Measurements from ENCODE around the gene DEPP1. TPM values are rescaled to one million over a fixed set of nuclear protein-coding genes. Genes with fewer than 3 reads are reported as not detected.

Gene DEPP1
- total RNA-seq, 2 donors from 2014 or later = 27.2 to 144 TPM

GRCh38 chr10:44997105-44997748 lies 18.6 kb upstream of the DEPP1 start:
- Histone ChIP-seq H3K9me3 (no peaks in the 10 kb centered on the region), H3K4me3 (no peak overlapping the region), H3K4me1 (replicated peaks) (peaks cover 10% of the 10 kb centered on the region), H3K36me3 (no peaks in the 10 kb centered on the region), H3K27ac (peak overlapping the region; percentile 68), H3K27me3 (replicated peaks; ENCODE audit: insufficient read depth) (no peaks in the 10 kb centered on the region)
- no peak for TF ChIP-seq POLR2A (IDR thresholded peaks at IDR 0.05)
- TF ChIP-seq CTCF (IDR thresholded peaks at IDR 0.05) = no peak
- no peak for TF ChIP-seq POLR2AphosphoS5 (IDR thresholded peaks at IDR 0.05)
- 93% methylated on average over 6 of the region's 6 CpGs for WGBS
- no peak for DNase-seq (ENCODE audit: low spot score)
- intact Hi-C loops (cut with DNase I) = loop anchor here (10.0 kb wide), 1 partner anchor 598 kb away; no protein-coding TSS in a partner anchor

GRCh38 chr10:44995914-44996669 lies 17.5 kb upstream of the DEPP1 start:
- intact Hi-C loops (cut with DNase I) = loop anchor here (10.0 kb wide), 1 partner anchor 599 kb away; no protein-coding TSS in a partner anchor

DNA sequence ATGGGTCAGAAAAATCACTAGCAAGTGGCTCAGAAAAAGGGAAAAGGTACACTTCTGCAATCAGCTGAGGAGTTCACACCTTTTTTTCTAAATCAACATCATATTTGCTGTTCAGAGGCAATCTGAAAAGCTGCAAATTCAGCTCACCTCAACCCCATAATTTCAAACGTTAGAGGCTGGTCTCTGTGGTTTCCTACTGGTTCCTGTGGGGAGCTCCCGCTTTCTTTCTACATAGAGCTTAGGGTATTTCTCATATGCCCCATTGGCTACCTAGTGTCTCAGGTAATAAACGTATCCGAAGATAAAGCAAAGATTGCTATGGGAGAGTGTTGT lies 16.9 kb upstream of the DEPP1 start:
- no peak for DNase-seq (ENCODE audit: low spot score)
- intact Hi-C loops (cut with DNase I) = loop anchor here (10.0 kb wide), 1 partner anchor 599 kb away; no protein-coding TSS in a partner anchor
- no peaks in the 10 kb centered on the region for H3K9me3 ChIP-seq
- H3K27ac ChIP-seq = peak overlapping the region; percentile 68
- 37% methylated on average over 4 of the region's 4 CpGs for WGBS
- no peaks in the 10 kb centered on the region for H3K27me3 ChIP-seq (replicated peaks; ENCODE audit: insufficient read depth)
- no peak overlapping the region for H3K4me3 ChIP-seq
- no peaks in the 10 kb centered on the region for H3K36me3 ChIP-seq
- no peak for TF ChIP-seq POLR2AphosphoS5 (IDR thresholded peaks at IDR 0.05)
- TF ChIP-seq CTCF (IDR thresholded peaks at IDR 0.05) = no peak
- no peak for TF ChIP-seq POLR2A (IDR thresholded peaks at IDR 0.05)
- peaks cover 14% of the 10 kb centered on the region for H3K4me1 ChIP-seq (replicated peaks)

More at GRCh38 chr10:44995914-44996669, 17.5 kb upstream of the DEPP1 start:
- Histone ChIP-seq H3K9me3 (no peaks in the 10 kb centered on the region), H3K4me1 (replicated peaks) (peaks cover 10% of the 10 kb centered on the region), H3K4me3 (no peak overlapping the region), H3K27me3 (replicated peaks; ENCODE audit: insufficient read depth) (no peaks in the 10 kb centered on the region), H3K27ac (peak overlapping the region; percentile 68), H3K36me3 (no peaks in the 10 kb centered on the region)
- peak; percentile 39 for TF ChIP-seq POLR2AphosphoS5 (IDR thresholded peaks at IDR 0.05)
- no peak for TF ChIP-seq CTCF (IDR thresholded peaks at IDR 0.05)
- WGBS = 30% methylated on average over 9 of the region's 9 CpGs
- DNase-seq (ENCODE audit: low spot score) = no peak

DNA sequence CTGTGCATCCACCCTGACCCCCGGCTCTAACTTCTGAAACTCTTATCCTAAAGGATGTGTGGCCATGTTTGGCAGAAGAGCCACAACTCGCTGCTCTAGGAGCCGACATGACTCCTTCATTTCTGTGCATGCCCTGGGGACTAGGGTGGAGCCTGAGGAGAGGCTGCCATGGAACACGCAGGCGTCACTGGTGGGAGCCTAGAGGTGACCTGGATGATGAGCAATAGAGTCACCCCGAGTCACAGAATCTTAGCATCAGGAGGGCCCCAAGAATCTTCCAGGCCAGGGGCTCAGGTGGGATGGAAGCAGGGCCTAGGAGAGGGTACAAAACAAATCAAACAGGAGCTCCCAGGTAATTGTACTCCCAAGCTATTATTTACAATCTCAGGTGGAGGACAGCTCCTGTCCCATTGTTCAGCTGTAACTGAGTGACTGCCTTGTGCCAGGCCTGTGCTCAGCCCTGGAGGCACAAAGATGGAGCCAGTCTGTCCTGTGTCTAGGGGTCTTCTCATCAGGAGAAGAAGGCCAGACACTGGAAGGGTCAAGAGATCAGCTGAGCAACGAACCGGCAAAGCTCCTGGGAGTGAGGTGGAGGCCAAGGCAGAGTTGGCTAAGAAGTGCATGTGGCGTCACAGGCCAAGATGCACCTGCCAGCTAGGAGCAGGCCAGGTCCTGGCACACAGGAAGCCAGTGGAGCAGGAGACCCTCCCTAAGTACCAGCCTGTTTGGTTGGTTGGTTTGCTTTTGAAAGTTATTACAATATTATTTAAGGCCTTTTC lies 16.3 kb upstream of the DEPP1 start:
- H3K27me3 ChIP-seq (replicated peaks; ENCODE audit: insufficient read depth) = no peaks in the 10 kb centered on the region
- no peak for TF ChIP-seq POLR2A (IDR thresholded peaks at IDR 0.05)
- TF ChIP-seq POLR2AphosphoS5 (IDR thresholded peaks at IDR 0.05) = no peak
- no peak for TF ChIP-seq CTCF (IDR thresholded peaks at IDR 0.05)
- intact Hi-C loops (cut with DNase I) = loop anchor here (10.0 kb wide), 1 partner anchor 600 kb away; no protein-coding TSS in a partner anchor
- peaks cover 14% of the 10 kb centered on the region for H3K4me1 ChIP-seq (replicated peaks)
- H3K9me3 ChIP-seq = no peaks in the 10 kb centered on the region
- H3K36me3 ChIP-seq = no peaks in the 10 kb centered on the region
- H3K4me3 ChIP-seq = no peak overlapping the region
- 73% methylated on average over 9 of the region's 9 CpGs for WGBS
- DNase-seq (ENCODE audit: low spot score) = no peak
- peak overlapping the region; percentile 68 for H3K27ac ChIP-seq

Data from prostate gland (tissue), 2 donors.